GM18870 (cell line): ENCODE data around the gene APRT.

Source experiments
- ATAC-seq: cut with Tn5 transposase; IDR thresholded peaks from one replicate; pipeline ENCODE4 v1.9.1; 2021; ENCODE audit warnings: moderate library complexity; ENCODE audit not compliant: unreplicated experiment

Gene APRT

DNA sequence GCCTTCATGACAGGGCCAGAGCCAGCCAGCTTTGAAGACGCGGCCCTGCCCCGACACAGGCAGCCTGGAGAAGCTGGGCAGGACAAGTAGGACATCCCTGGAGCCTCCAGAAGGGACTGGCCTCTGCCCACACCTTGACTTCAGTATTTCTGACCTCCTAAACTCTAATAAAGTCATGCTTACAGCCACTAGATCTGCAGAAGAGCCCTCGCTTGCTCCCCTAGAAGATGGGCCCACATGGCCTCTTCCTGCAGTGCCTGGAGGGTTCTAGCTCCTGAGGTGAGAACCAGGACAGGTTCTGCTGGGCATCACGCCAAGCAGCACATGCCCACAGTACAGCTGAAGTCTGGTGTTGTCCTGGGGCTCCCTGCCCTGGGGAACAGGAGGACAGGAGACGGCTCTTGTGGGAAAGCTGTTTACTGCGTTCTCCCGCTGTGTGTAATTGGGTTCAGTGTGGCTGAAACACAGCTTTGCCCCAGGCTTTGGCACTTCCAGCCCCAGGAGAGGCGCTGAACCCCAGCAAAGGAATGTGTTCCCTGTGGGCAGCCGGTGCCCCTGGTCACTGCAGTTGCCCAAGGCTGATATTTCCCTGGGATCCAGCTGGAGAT, 2.6 kb downstream of the APRT start:
- no peak for ATAC-seq

GRCh38 chr16:88807626-88808453, 3.9 kb downstream of the APRT start:
- no peak for ATAC-seq

DNA sequence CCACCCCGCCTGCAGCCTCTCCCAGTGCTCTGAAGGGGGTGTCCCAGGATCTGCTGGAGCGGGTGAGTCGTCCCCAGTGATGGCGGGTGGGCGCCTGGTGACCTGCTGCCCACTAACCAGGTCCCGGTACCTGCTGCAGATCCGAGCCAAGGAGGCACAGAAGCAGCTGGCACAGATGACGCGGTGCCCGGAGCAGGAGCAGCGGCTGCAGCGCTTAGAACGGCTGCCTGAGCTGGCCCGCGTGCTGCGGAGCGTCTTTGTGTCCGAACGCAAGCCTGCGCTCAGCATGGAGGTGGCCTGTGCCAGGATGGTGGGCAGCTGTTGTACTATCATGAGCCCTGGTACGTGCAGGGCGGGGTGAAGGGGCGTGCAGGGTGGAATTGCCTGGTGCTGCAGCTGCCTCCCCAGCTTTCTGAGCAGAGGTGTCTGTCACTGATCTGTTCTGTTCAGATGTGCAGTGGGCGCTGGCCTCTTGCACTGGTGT, 4.5 kb downstream of the APRT start:
- no peak for ATAC-seq

GRCh38 chr16:88806491-88807111, 5.1 kb downstream of the APRT start:
- no peak for ATAC-seq

DNA sequence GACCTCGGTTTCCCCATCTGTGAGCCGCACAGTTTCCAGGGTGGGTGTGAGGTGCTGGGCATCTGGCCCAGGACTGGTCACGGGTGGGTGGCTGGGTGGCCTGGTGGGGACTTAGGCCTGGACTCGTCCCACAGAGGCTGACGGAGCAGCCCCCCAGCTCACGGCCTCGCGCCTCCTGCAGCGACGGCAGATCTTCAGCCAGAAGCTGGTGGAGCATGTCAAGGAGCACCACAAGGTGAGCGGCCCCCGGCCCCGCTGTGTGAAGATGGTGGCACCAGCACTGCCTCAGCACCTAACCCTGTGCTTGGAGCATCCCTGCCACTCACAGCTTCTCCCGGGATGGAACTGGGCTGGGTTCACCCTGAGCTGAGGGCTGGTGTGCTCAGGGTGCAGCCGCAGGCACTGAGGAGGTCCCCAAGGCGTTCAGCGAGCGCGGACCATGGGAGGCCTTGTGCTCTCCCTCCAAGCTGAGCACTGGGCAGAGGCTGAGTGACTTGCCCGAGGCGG, 5.8 kb downstream of the APRT start:
- ATAC-seq, result no peak

- no peak for ATAC-seq
These were observed 6.4 kb downstream of the APRT start for GRCh38 chr16:88805340-88805715.

DNA sequence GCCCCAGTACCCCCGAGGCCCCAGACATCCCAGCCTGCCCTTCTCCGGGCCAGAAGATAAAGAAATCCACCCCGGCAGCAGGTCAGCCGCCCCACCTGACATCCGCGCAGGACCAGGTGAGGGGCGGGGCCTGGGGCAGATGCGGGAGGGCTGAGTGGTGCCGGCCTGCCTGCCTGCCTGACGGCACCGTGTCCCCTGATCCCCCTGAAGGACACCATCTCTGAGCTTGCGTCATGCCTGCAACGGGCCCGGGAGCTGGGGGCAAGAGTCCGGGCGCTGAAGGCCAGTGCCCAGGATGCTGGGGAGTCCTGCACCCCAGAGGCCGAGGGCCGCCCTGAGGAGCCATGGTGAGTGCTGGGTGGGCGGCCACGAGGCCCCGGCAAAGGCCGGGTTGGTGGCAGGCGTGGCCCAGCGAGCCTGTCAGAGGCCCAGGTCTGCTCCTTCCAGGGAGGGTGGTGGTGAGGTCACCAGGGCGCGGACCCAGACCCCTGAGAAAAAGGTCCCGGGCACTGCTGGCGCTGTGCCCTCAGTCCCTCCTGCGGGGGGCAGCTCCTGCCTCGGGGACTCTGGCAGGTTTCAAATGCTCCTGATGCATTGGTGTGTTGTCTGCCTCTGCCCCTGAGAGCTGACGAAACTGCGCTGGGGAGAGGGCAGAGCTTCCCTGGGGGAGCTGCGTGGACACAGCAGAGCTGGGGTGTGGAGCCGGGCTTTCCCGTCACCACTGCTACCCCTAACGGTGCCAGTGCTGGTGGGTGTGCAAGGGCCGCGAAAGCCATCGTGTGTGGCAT, 7.0 kb downstream of the APRT start:
- ATAC-seq, result no peak

DNA sequence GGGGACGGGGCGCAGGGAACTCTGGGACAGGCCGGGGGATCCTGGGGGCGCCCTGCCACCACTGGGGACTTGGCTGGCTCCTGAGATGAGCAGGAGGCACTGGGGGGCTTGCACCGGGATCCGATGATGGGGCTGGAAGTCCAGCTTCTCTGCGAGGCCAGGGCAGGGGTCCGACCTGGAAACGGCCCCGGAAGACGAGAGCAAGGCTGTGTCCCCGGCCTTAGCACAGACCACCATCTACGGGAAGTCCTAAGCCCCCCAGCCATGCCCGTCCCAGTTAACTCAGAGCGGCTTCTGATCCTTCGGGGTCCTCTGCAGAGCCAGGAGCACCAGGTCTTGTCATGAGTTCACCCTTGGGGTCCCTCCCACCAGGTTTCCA, 7.6 kb downstream of the APRT start:
- no peak for ATAC-seq

DNA sequence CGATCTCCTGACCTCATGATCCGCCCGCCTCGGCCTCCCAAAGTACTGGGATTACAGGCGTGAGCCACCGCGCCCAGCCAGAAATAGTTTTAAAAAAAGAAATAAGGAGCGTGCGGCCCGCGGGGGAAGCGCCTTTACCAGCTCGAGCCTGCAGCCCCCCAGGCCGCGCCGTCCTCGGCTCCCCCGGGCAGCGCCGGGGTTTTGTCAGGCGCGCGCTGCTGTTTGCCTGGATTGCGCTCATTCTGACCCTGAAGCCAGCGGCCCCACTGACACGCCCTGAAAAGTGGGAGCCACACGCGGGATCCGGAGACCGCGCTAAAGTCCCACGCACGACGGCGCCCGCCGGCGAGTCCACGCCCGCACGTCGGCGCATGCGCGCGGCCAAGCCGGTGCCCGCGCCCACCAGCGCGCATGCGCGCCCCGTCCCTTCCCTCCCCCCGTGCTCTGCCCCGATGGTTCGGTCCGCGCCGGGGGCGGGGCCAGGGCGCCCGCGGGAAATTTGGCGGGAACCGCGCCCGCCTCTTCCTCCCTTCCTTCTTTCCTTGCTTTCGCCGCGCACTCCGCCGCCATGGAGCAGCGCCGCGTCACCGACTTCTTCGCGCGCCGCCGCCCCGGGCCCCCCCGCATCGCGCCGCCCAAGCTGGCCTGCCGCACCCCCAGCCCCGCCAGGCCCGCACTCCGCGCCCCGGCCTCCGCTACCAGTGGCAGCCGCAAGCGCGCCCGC, 8.3 kb downstream of the APRT start, which contains the start of gene CDT1:
Gene CDT1 (plus strand): TSS at position 526 of the 724 bp plus-strand sequence. CDS start 43 bp downstream, at position 569.
- no peak for ATAC-seq

- ATAC-seq, result no peak
These were observed 11.5 kb downstream of the APRT start for GRCh38 chr16:88800277-88800592.

- no peak for ATAC-seq
These were observed 12.0 kb downstream of the APRT start for GRCh38 chr16:88799569-88800276.

- no peak for ATAC-seq
These were observed 12.8 kb downstream of the APRT start for GRCh38 chr16:88798772-88799455.

GRCh38 chr16:88798073-88798472, 13.7 kb downstream of the APRT start:
- ATAC-seq, result no peak

DNA sequence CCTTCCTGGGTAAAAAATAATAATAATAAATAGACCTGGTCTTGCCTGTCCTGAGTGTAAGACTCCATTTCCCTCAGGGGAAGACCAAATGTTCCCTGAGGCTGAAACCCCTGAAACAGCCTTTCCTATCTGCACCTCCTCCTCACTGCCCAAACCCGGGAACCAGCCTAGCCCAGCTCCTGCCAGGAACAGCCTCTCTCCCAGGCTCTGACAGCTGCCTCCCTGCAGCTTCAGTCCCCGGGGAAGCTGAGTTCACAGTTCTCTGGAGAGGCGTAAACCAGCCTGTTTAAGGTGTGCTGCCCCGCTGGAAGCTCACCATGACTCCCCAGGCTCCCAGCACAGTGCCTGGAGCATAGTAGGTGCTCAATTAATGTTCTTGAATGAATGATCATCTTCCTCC, 15.4 kb downstream of the APRT start:
- ATAC-seq, result no peak

DNA sequence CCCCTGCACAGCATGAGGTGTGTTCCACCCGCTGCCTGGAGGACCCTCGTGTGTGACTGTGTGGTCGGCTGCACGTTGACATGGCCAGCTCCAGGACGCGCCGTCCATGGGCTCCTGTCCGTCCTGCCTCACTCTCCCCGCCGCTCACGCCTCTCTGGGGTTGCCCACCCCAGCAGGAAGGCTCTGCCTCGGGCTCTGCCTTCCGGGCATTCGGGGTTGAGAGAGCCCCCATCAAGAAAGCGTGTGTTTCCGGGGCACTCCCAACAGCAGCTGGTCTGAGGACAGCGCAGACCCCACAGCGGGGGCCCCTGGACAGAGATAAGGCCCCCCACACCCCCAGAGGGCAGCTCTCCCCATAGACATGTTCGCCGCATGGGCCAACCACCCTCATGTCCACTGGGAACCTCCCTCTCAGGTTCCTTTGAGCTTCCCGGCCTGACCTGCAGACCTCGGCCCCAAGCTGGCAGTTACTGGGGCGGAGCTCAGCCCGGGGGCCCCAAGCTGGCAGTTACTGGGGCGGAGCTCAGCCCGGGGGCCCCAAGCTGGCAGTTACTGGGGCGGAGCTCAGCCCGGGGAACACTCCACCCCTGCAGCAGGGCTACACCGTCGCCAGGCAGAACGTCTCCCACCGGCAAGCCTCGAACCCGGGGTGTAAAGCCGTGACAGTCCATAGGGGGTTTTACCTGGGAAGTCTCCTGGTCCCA, 18.3 kb downstream of the APRT start:
- no peak for ATAC-seq

DNA sequence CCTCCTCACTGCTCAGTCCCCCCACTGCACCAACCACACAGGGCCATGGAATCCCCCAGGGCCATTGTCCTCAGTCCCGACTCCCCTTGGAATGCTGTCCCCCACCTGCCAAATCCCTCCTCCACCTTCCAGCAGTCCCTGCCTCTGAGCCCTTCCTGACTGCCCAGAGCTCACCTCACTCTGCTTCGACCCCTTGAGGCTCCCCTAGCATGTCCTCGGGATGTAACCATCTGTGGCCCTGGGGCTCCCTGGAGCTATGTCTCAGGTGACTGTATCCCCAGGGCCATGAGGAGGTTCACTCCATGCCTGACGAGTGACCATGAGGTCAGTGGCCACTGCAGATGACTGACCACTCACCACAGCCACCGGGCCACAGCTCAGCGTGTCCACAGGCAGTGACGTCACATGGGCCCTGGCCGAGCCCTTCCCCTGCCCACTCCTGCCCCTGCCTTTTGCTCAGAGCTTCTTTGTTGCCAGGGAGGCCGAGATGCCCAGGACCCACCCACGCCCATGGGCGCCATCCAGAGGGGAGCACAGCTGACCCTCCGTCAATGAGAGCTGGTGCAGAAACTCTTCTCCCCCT, 19.0 kb downstream of the APRT start:
- ATAC-seq, result no peak

DNA sequence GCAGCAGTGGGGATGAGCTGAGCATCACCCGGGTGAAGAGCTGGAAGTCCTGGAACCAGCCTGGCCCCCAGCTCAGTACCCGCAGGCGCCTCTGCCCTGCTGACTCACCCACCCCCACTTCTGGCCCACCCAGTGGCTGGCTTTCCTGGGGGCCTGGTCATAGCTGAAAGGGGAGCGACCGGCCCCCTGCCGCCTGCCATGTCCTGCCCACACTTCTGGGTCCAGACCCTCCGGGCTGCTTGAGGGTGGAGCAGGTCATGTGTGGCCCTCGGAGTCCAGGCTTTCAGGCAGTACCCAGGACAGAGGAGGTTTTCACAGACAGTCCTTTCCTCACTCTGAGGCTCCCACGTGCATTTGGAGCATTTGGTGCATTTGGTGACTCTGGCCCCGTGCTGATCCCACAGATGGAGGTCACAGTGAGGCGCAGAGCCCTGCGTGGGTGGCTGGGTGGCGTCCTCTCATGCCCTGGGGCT, 19.6 kb downstream of the APRT start:
- no peak for ATAC-seq
